K562 (cell line): ENCODE measurements around the gene CYFIP2. TPM values are rescaled to one million over a fixed set of nuclear protein-coding genes. Genes with fewer than 3 reads are reported as not detected.
A peak's percentile ranks its signal among the peaks of the same experiment; 100 is the strongest.

Experiments used
- EZH2 ChIP-seq: IDR thresholded peaks from 2 replicates; pipeline ENCODE4 v1.6.1; 2012; ENCODE audit warnings: low read depth, mild to moderate bottlenecking, inconsistent platforms, low read length, borderline replicate concordance
- GATA2 ChIP-seq: sonication (generic); formaldehyde crosslinking; IDR thresholded peaks from 2 replicates; pipeline ENCODE4 v1.4.0; 2020; ENCODE audit warnings: mild to moderate bottlenecking, missing genetic modification reagents
- HSF4 ChIP-seq: fragments of 250-450 bp; sonication (Bioruptor Pico); IDR thresholded peaks from 2 replicates; pipeline ENCODE4 v2.1.2; 2022; ENCODE audit warnings: mild to moderate bottlenecking, moderate library complexity, borderline replicate concordance
- KDM4B ChIP-seq, 2 experiments: fragments of 450-650 bp in 1 of 2; sonication (generic) in 1 of 2; IDR thresholded peaks; 2 replicates each; pipeline ENCODE4 v1.6.1; 2016 to 2017; ENCODE audit warnings: borderline replicate concordance in 2 of 2, antibody characterized with exemption in 1 of 2, low read depth in 1 of 2, mild to moderate bottlenecking in 1 of 2
- MCM3 ChIP-seq: fragments of 450-650 bp; IDR thresholded peaks from 2 replicates; pipeline ENCODE4 v1.6.1; 2016
- NFE2L1 ChIP-seq: fragments of 450-650 bp; IDR thresholded peaks from 2 replicates; pipeline ENCODE4 v1.6.1; 2016; ENCODE audit warnings: missing genetic modification characterization, low read depth, mild to moderate bottlenecking, missing compliant biosample characterization, moderate library complexity, borderline replicate concordance
- PCBP1 ChIP-seq: fragments of 200-400 bp; formaldehyde crosslinking; IDR thresholded peaks from 2 replicates; pipeline ENCODE4 v1.6.1; 2018; ENCODE audit warnings: mild to moderate bottlenecking, low read depth, low read length; ENCODE audit not compliant: poor library complexity, severe bottlenecking
- THRAP3 ChIP-seq: fragments of 450-650 bp; IDR thresholded peaks from 2 replicates; pipeline ENCODE4 v1.6.1; 2016; ENCODE audit warnings: mild to moderate bottlenecking, inconsistent platforms, borderline replicate concordance
- ZNF133 ChIP-seq: fragments of 250-450 bp; sonication (Bioruptor Pico); IDR thresholded peaks from 2 replicates; pipeline ENCODE4 v1.4.0; 2020; ENCODE audit warnings: mild to moderate bottlenecking
- ZNF140 ChIP-seq: fragments of 250-450 bp; sonication (Bioruptor Pico); IDR thresholded peaks from 2 replicates; pipeline ENCODE4 v1.8.0; 2021; ENCODE audit warnings: moderate library complexity, mild to moderate bottlenecking, inconsistent platforms
- ZNF184 ChIP-seq: sonication (generic); formaldehyde crosslinking; IDR thresholded peaks from 2 replicates; pipeline ENCODE4 v1.5.0; 2020; ENCODE audit warnings: missing genetic modification reagents
- ZNF445 ChIP-seq: fragments of 250-450 bp; sonication (Bioruptor Pico); IDR thresholded peaks from 2 replicates; pipeline ENCODE4 v1.4.0; 2020; ENCODE audit warnings: low read depth, mild to moderate bottlenecking, moderate library complexity
- ZNF76 ChIP-seq: fragments of 250-450 bp; sonication (Bioruptor Pico); IDR thresholded peaks from 2 replicates; pipeline ENCODE4 v1.4.0; 2020; ENCODE audit warnings: mild to moderate bottlenecking, moderate library complexity, borderline replicate concordance
- polyA plus RNA-seq, 8 experiments: library from polyadenylated mRNA; depleted of rRNA in 4 of 8; stranded (reverse) in 5 of 8; unstranded in 3 of 8; fragments of >200 nt; fragmentation: Nextera tagmentation in 2 of 8; fragmentation: Illumina TruSeq in 1 of 8; extraction: Ambion mirVana in 2 of 8; extraction: Trizol in 1 of 8; gene quantifications; 2 replicates each; pipeline versions ENCODE4 v1.2.1 to v1.2.3, GENCODE V29; 2011 to 2014; ENCODE audit warnings: inconsistent platforms in 1 of 8, missing spikeins in 1 of 8
- total RNA-seq, 7 experiments: library from RNA; depleted of rRNA in 6 of 7; stranded (reverse); fragments of >200 nt in 6 of 7; fragmentation: Illumina TruSeq in 2 of 7; extraction: Trizol in 2 of 7; gene quantifications; 2 replicates each; pipeline versions ENCODE4 v1.2.1 to v1.2.3, GENCODE V29; 2011 to 2021; ENCODE audit warnings: low replicate concordance in 1 of 7
- TF ChIP-seq, protein P1 (sequence below): fragments of 450-650 bp; conservative IDR thresholded peaks from 2 replicates; pipeline ENCODE4 v1.6.1; 2016; ENCODE audit warnings: missing genetic modification characterization, low read depth, mild to moderate bottlenecking, control low read depth, missing compliant biosample characterization
- TF ChIP-seq, protein P2 (sequence below): conservative IDR thresholded peaks from 2 replicates; pipeline ENCODE4 v1.6.1; 2011; ENCODE audit warnings: low read depth, mild to moderate bottlenecking, low read length; ENCODE audit not compliant: control insufficient read depth
- TF ChIP-seq, protein P3 (sequence below), 2 experiments: fragments of 450-650 bp; IDR thresholded peaks; 2 replicates each; pipeline ENCODE4 v1.6.1; 2016
- TF ChIP-seq, protein P4 (sequence below): sonication (generic); formaldehyde crosslinking; IDR thresholded peaks from 2 replicates; pipeline ENCODE4 v1.8.0; 2023; ENCODE audit warnings: mild to moderate bottlenecking, missing genetic modification reagents

Gene CYFIP2
- total and polyA plus RNA-seq, 9 of the 15 experiments (the other 6 are each of a cell fraction or from before 2014, with no cell fraction given), result 0.76 to 2.9 (median 1.4) TPM; not detected in 1

DNA sequence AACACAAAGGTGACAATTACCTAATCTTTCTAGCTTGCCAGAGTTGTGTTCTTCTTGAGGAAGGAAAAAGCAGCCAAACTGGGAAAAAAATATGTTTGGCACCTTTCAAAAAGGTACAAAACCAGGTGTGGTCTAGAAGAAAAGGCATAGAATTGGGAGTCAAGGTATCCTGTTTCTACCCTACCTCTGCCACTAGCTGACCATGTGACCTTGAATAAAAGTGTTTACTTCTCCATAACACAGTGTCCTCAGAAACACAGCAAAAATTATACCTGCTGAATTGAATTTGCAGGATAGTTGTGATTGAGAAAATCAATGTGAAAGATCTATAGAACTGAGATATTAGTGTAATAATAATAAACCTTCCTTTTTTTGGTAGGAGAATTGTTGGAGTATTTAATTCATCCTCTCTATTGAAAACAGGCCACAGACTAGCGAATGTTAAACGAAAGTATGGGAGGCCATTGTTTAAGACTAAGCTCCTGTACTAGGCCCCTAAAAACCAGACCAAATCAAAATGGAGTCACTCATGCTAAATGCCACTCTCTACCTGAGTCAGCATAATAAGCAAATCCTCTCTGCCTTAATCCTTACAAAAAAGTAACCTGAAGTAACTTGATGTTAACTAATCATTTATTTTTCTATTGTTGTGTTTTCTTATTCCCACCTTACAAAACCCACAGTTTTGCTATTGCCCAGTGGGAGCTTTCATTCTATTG is 12.6 kb downstream of the CYFIP2 start (continued):
- TF ChIP-seq, protein P1, sequence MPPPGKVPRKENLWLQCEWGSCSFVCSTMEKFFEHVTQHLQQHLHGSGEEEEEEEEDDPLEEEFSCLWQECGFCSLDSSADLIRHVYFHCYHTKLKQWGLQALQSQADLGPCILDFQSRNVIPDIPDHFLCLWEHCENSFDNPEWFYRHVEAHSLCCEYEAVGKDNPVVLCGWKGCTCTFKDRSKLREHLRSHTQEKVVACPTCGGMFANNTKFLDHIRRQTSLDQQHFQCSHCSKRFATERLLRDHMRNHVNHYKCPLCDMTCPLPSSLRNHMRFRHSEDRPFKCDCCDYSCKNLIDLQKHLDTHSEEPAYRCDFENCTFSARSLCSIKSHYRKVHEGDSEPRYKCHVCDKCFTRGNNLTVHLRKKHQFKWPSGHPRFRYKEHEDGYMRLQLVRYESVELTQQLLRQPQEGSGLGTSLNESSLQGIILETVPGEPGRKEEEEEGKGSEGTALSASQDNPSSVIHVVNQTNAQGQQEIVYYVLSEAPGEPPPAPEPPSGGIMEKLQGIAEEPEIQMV (tag), result peak; percentile 50; the same call in 1 of the 2 replicates
- TF ChIP-seq THRAP3 (no peak), ZNF184 (CRISPR knock-in tag) (no peak), ZNF445 (peak; percentile 87), ZNF76 (CRISPR knock-in tag) (peak; percentile 97), PCBP1 (no peak), NFE2L1 (tag) (peak; percentile 59), EZH2 (no peak), KDM4B (IDR thresholded peaks at IDR 0.05; ENCODE audit: borderline replicate concordance in 2 of 2, low read depth in 1 of 2) (no peak), ZNF140 (no peak), MCM3 (no peak), HSF4 (peak; percentile 83; the same call in 1 of the 2 replicates), ZNF133 (peak; percentile 90; the same call in 1 of the 2 replicates), GATA2 (no peak)
- TF ChIP-seq, protein P2, sequence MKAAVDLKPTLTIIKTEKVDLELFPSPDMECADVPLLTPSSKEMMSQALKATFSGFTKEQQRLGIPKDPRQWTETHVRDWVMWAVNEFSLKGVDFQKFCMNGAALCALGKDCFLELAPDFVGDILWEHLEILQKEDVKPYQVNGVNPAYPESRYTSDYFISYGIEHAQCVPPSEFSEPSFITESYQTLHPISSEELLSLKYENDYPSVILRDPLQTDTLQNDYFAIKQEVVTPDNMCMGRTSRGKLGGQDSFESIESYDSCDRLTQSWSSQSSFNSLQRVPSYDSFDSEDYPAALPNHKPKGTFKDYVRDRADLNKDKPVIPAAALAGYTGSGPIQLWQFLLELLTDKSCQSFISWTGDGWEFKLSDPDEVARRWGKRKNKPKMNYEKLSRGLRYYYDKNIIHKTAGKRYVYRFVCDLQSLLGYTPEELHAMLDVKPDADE, result no peak
- TF ChIP-seq, protein P3, sequence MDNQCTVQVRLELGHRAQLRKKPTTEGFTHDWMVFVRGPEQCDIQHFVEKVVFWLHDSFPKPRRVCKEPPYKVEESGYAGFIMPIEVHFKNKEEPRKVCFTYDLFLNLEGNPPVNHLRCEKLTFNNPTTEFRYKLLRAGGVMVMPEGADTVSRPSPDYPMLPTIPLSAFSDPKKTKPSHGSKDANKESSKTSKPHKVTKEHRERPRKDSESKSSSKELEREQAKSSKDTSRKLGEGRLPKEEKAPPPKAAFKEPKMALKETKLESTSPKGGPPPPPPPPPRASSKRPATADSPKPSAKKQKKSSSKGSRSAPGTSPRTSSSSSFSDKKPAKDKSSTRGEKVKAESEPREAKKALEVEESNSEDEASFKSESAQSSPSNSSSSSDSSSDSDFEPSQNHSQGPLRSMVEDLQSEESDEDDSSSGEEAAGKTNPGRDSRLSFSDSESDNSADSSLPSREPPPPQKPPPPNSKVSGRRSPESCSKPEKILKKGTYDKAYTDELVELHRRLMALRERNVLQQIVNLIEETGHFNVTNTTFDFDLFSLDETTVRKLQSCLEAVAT (IDR thresholded peaks at IDR 0.05), result no peak
- TF ChIP-seq, protein P4, sequence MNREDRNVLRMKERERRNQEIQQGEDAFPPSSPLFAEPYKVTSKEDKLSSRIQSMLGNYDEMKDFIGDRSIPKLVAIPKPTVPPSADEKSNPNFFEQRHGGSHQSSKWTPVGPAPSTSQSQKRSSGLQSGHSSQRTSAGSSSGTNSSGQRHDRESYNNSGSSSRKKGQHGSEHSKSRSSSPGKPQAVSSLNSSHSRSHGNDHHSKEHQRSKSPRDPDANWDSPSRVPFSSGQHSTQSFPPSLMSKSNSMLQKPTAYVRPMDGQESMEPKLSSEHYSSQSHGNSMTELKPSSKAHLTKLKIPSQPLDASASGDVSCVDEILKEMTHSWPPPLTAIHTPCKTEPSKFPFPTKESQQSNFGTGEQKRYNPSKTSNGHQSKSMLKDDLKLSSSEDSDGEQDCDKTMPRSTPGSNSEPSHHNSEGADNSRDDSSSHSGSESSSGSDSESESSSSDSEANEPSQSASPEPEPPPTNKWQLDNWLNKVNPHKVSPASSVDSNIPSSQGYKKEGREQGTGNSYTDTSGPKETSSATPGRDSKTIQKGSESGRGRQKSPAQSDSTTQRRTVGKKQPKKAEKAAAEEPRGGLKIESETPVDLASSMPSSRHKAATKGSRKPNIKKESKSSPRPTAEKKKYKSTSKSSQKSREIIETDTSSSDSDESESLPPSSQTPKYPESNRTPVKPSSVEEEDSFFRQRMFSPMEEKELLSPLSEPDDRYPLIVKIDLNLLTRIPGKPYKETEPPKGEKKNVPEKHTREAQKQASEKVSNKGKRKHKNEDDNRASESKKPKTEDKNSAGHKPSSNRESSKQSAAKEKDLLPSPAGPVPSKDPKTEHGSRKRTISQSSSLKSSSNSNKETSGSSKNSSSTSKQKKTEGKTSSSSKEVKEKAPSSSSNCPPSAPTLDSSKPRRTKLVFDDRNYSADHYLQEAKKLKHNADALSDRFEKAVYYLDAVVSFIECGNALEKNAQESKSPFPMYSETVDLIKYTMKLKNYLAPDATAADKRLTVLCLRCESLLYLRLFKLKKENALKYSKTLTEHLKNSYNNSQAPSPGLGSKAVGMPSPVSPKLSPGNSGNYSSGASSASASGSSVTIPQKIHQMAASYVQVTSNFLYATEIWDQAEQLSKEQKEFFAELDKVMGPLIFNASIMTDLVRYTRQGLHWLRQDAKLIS (CRISPR knock-in tag), result no peak
